Activated naive CD8-positive, alpha-beta T cell (primary cell): ENCODE measurements around the gene CORO6.
"Not testable (repeated sequence)": the region's sequence is repeated elsewhere in the genome, so short reads cannot be mapped to it uniquely, and the experiment has no call there.

Experiments
- H3K27ac Mint-ChIP-seq: one replicate; pipeline ENCODE4 v1.8.0; 2021; ENCODE audit warnings: mixed read lengths
- H3K27me3 Mint-ChIP-seq: one replicate; pipeline ENCODE4 v1.8.0; 2021; ENCODE audit warnings: mixed read lengths
- H3K36me3 Mint-ChIP-seq: one replicate; pipeline ENCODE4 v1.8.0; 2021; ENCODE audit warnings: mixed read lengths
- H3K4me1 Mint-ChIP-seq: one replicate; pipeline ENCODE4 v1.8.0; 2021; ENCODE audit warnings: low read depth, mixed read lengths
- H3K4me3 Mint-ChIP-seq: one replicate; pipeline ENCODE4 v1.8.0; 2021; ENCODE audit warnings: mild to moderate bottlenecking, mixed read lengths
- H3K9me3 Mint-ChIP-seq: one replicate; pipeline ENCODE4 v1.8.0; 2021; ENCODE audit warnings: low read depth, mixed read lengths

CORO6 gene

GRCh38 chr17:29622337-29623282 is at the start of gene CORO6:
Gene CORO6, minus strand, starts transcription at chr17:29622912. Its CDS starts 1,491 bp downstream, at chr17:29621421.
- H3K27me3 Mint-ChIP-seq: no peaks in the 10 kb centered on the region
- peak within 1 kb of the TSS; percentile 82 for H3K4me3 Mint-ChIP-seq
- peak within 1 kb of the TSS; percentile 92 for H3K27ac Mint-ChIP-seq
- H3K9me3 Mint-ChIP-seq: no peaks in the 10 kb centered on the region
- H3K4me1 Mint-ChIP-seq: peaks cover 44% of the 10 kb centered on the region
- no peaks in the 10 kb centered on the region for H3K36me3 Mint-ChIP-seq

GRCh38 chr17:29671661-29672060 is 48.9 kb upstream of the CORO6 start:
- no peaks in the 10 kb centered on the region for H3K9me3 Mint-ChIP-seq
- no peak overlapping the region for H3K27ac Mint-ChIP-seq
- no peaks in the 10 kb centered on the region for H3K27me3 Mint-ChIP-seq
- H3K4me3 Mint-ChIP-seq: no peak overlapping the region
- H3K4me1 Mint-ChIP-seq: peaks cover 29% of the 10 kb centered on the region
- peaks cover 15% of the 10 kb centered on the region for H3K36me3 Mint-ChIP-seq

GRCh38 chr17:29669266-29669665 is 46.6 kb upstream of the CORO6 start:
- Mint-ChIP-seq H3K27ac (no peak overlapping the region), H3K9me3 (no peaks in the 10 kb centered on the region), H3K36me3 (peaks cover 16% of the 10 kb centered on the region), H3K27me3 (no peaks in the 10 kb centered on the region), H3K4me3 (no peak overlapping the region), H3K4me1 (peaks cover 33% of the 10 kb centered on the region)

GRCh38 chr17:29667969-29668368 is 45.3 kb upstream of the CORO6 start:
- Mint-ChIP-seq H3K27ac (peak overlapping the region; percentile 69), H3K9me3 (no peaks in the 10 kb centered on the region), H3K4me3 (no peak overlapping the region), H3K27me3 (no peaks in the 10 kb centered on the region), H3K4me1 (peaks cover 32% of the 10 kb centered on the region), H3K36me3 (peaks cover 18% of the 10 kb centered on the region)

GRCh38 chr17:29665481-29665810 is 42.7 kb upstream of the CORO6 start:
- peaks cover 40% of the 10 kb centered on the region for H3K4me1 Mint-ChIP-seq
- peak overlapping the region; percentile 57 for H3K4me3 Mint-ChIP-seq
- H3K27me3 Mint-ChIP-seq: no peaks in the 10 kb centered on the region
- H3K9me3 Mint-ChIP-seq: no peaks in the 10 kb centered on the region
- peaks cover 18% of the 10 kb centered on the region for H3K36me3 Mint-ChIP-seq
- peak overlapping the region; percentile 94 for H3K27ac Mint-ChIP-seq

- no peaks in the 10 kb centered on the region for H3K9me3 Mint-ChIP-seq
- no peaks in the 10 kb centered on the region for H3K27me3 Mint-ChIP-seq
- H3K27ac Mint-ChIP-seq: peak overlapping the region; percentile 94
- peaks cover 42% of the 10 kb centered on the region for H3K4me1 Mint-ChIP-seq
- peak overlapping the region; percentile 57 for H3K4me3 Mint-ChIP-seq
- peaks cover 18% of the 10 kb centered on the region for H3K36me3 Mint-ChIP-seq
Measured at GRCh38 chr17:29664743-29665480, 42.2 kb upstream of the CORO6 start.

GRCh38 chr17:29663155-29663554 is 40.4 kb upstream of the CORO6 start:
- Mint-ChIP-seq H3K36me3 (peaks cover 18% of the 10 kb centered on the region), H3K9me3 (no peaks in the 10 kb centered on the region), H3K27me3 (no peaks in the 10 kb centered on the region), H3K4me3 (no peak overlapping the region), H3K27ac (peak overlapping the region; percentile 82), H3K4me1 (peaks cover 52% of the 10 kb centered on the region)

- Mint-ChIP-seq H3K36me3 (peaks cover 15% of the 10 kb centered on the region), H3K27ac (peak overlapping the region; percentile 76), H3K27me3 (no peaks in the 10 kb centered on the region)
Measured at GRCh38 chr17:29661213-29661612, 38.5 kb upstream of the CORO6 start.

GRCh38 chr17:29659155-29659554 is 36.4 kb upstream of the CORO6 start:
- no peaks in the 10 kb centered on the region for H3K9me3 Mint-ChIP-seq
- peak overlapping the region; percentile 88 for H3K27ac Mint-ChIP-seq
- peaks cover 25% of the 10 kb centered on the region for H3K4me1 Mint-ChIP-seq
- peak overlapping the region; percentile 48 for H3K4me3 Mint-ChIP-seq
- peaks cover 18% of the 10 kb centered on the region for H3K36me3 Mint-ChIP-seq
- no peaks in the 10 kb centered on the region for H3K27me3 Mint-ChIP-seq

More at GRCh38 chr17:29661213-29661612, 38.5 kb upstream of the CORO6 start:
- Mint-ChIP-seq H3K4me3 (no peak overlapping the region), H3K4me1 (peaks cover 41% of the 10 kb centered on the region), H3K9me3 (no peaks in the 10 kb centered on the region)

- no peak overlapping the region for H3K4me3 Mint-ChIP-seq
- no peaks in the 10 kb centered on the region for H3K9me3 Mint-ChIP-seq
- no peaks in the 10 kb centered on the region for H3K27me3 Mint-ChIP-seq
- peaks cover 12% of the 10 kb centered on the region for H3K4me1 Mint-ChIP-seq
- peak overlapping the region; percentile 61 for H3K27ac Mint-ChIP-seq
- peaks cover 11% of the 10 kb centered on the region for H3K36me3 Mint-ChIP-seq
Measured at GRCh38 chr17:29655323-29655722, 32.6 kb upstream of the CORO6 start.

GRCh38 chr17:29653995-29654714 is 31.4 kb upstream of the CORO6 start:
- Mint-ChIP-seq H3K27ac (no peak overlapping the region), H3K27me3 (no peaks in the 10 kb centered on the region), H3K9me3 (no peaks in the 10 kb centered on the region), H3K4me1 (peaks cover 5% of the 10 kb centered on the region), H3K36me3 (peaks cover 11% of the 10 kb centered on the region), H3K4me3 (no peak overlapping the region)

GRCh38 chr17:29652976-29653375 is 30.3 kb upstream of the CORO6 start:
- Mint-ChIP-seq H3K27me3 (no peaks in the 10 kb centered on the region), H3K9me3 (no peaks in the 10 kb centered on the region), H3K27ac (peak overlapping the region; percentile 54), H3K4me1 (no peaks in the 10 kb centered on the region), H3K4me3 (no peak overlapping the region), H3K36me3 (peaks cover 11% of the 10 kb centered on the region)

GRCh38 chr17:29651913-29652312 is 29.2 kb upstream of the CORO6 start:
- H3K4me3 Mint-ChIP-seq, H3K4me1 Mint-ChIP-seq, H3K27ac Mint-ChIP-seq, H3K27me3 Mint-ChIP-seq, H3K9me3 Mint-ChIP-seq: not testable (repeated sequence)
- H3K36me3 Mint-ChIP-seq: peaks cover 11% of the 10 kb centered on the region

GRCh38 chr17:29650396-29650795 is 27.7 kb upstream of the CORO6 start:
- no peaks in the 10 kb centered on the region for H3K27me3 Mint-ChIP-seq
- no peak overlapping the region for H3K4me3 Mint-ChIP-seq
- peaks cover under 1% of the 10 kb centered on the region for H3K36me3 Mint-ChIP-seq
- H3K27ac Mint-ChIP-seq: peak overlapping the region; percentile 16
- H3K9me3 Mint-ChIP-seq: no peaks in the 10 kb centered on the region
- peaks cover 2% of the 10 kb centered on the region for H3K4me1 Mint-ChIP-seq

GRCh38 chr17:29649359-29649758 is 26.6 kb upstream of the CORO6 start:
- H3K27ac Mint-ChIP-seq: peak overlapping the region; percentile 58
- peaks cover 7% of the 10 kb centered on the region for H3K36me3 Mint-ChIP-seq

More at GRCh38 chr17:29649359-29649758, 26.6 kb upstream of the CORO6 start:
- no peaks in the 10 kb centered on the region for H3K27me3 Mint-ChIP-seq
- H3K4me3 Mint-ChIP-seq: no peak overlapping the region
- peaks cover 2% of the 10 kb centered on the region for H3K4me1 Mint-ChIP-seq
- H3K9me3 Mint-ChIP-seq: no peaks in the 10 kb centered on the region
